Neural cell (in vitro differentiated cells): ENCODE measurements around the gene ATP8B4.

Source experiments
- CTCF ChIP-seq: fragments of 450-650 bp; IDR thresholded peaks from 2 replicates; pipeline ENCODE4 v1.5.1; 2014; ENCODE audit warnings: antibody characterized with exemption, mild to moderate bottlenecking, moderate library complexity; ENCODE audit not compliant: poor library complexity, severe bottlenecking
- EP300 ChIP-seq: fragments of 450-650 bp; conservative IDR thresholded peaks from 2 replicates; pipeline ENCODE4 v1.6.1; 2014; ENCODE audit warnings: antibody characterized with exemption, mild to moderate bottlenecking, moderate library complexity; ENCODE audit not compliant: poor library complexity, severe bottlenecking
- EZH2 ChIP-seq: fragments of 200-600, 300-800 bp; shearing (Covaris generic), sonication (generic); IDR thresholded peaks from 2 replicates; pipeline ENCODE4 v1.6.1; 2014; ENCODE audit warnings: antibody characterized with exemption, low read length, borderline replicate concordance, mild to moderate bottlenecking; ENCODE audit not compliant: insufficient read depth, poor library complexity, severe bottlenecking

GRCh38 chr15:50138391-50138790 is 19.4 kb upstream of the ATP8B4 start:
- TF ChIP-seq CTCF = no peak
- TF ChIP-seq EZH2 = no peak
- peak; percentile 22 for TF ChIP-seq EP300
